HL-60 (cell line): ENCODE data around the gene UCP2.

Experiments used
- DNase-seq, 2 experiments: peaks; one replicate each; pipeline ENCODE4 v3.0.0-alpha.2; 2010 to 2020; ENCODE audit warnings: low read depth in 1 of 2, low spot score in 1 of 2
- H3K27ac ChIP-seq: fragments of 250-450 bp; sonication (Bioruptor Pico); replicated peaks from 2 replicates; pipeline ENCODE4 v1.5.1; 2020; ENCODE audit warnings: mild to moderate bottlenecking, moderate library complexity
- H3K27me3 ChIP-seq: fragments of 250-450 bp; sonication (Bioruptor Pico); 2 replicates; pipeline ENCODE4 v1.5.1; 2021; ENCODE audit warnings: mild to moderate bottlenecking, moderate library complexity; ENCODE audit not compliant: insufficient read depth, poor library complexity, severe bottlenecking
- H3K4me3 ChIP-seq: replicated peaks from 2 replicates; pipeline ENCODE4 v1.5.1; 2011; ENCODE audit warnings: mild to moderate bottlenecking, control low read depth, low read length; ENCODE audit not compliant: insufficient read depth
- GABPA ChIP-seq: IDR thresholded peaks from 2 replicates; pipeline ENCODE4 v1.6.1; 2012; ENCODE audit warnings: low read depth
- POLR2AphosphoS5 ChIP-seq: IDR thresholded peaks from 2 replicates; pipeline ENCODE4 v1.6.1; 2012; ENCODE audit warnings: low read depth
- SPI1 ChIP-seq: IDR thresholded peaks from 2 replicates; pipeline ENCODE4 v1.6.1; 2012; ENCODE audit warnings: low read depth, mild to moderate bottlenecking, borderline replicate concordance
- TF ChIP-seq, protein P1 (sequence below): IDR thresholded peaks from 2 replicates; pipeline ENCODE4 v1.6.1; 2012; ENCODE audit warnings: low read depth; ENCODE audit not compliant: insufficient replicate concordance
- TF ChIP-seq, protein P2 (sequence below): IDR thresholded peaks from one replicate; pipeline ENCODE4 v1.5.1; 2011; ENCODE audit warnings: low read length, control low read depth, inconsistent platforms; ENCODE audit not compliant: insufficient read depth

UCP2 gene

DNA sequence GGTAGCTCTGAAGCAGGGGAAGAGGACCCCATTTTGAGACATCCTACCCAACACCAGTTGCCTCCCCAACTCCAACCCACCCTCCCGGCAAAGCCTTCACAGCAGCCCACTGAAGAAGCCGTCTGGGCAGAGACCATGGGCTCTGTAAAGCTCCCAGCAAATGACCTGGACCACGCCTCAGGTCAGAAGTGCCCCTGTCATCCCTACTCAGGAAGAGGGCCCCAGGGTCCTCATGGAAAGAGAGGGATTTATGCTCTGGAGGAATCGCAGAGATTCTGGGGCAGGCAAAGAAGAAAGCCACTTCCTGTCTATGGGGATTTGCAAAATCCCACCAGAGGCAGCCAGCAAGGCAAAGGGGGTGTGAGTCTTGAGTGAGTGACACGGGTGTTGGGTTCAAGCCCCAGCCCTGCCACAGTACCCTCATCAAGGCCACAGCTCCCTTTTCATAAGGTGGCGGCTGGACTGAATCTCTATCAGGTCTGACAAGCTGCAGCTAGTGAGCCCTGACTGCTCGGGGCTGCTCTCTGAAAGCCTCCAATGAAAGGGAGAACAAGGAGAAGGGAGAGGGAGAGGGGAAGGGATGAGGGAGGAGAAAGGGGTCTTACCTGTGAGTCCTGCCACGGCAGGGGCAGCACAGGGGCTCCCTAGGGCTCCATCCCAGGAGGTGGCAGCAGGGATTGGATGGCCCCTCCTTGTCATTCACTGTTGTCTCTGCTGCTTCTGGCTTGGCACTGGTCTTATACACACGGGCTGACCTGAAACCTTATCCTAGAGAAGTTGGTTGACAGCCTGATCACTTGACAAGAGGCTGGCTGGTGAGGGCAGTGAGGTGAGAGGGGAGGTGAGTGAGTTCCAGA is 26.0 kb upstream of the UCP2 start, which contains the start of gene UCP3:
UCP3 (minus strand) TSS at position 713 of the 857 bp plus-strand sequence. CDS start 2,043 bp downstream, outside the sequence.
- H3K27ac ChIP-seq, result no peak within 1 kb of the TSS
- no peak for DNase-seq
- TF ChIP-seq, protein P1, sequence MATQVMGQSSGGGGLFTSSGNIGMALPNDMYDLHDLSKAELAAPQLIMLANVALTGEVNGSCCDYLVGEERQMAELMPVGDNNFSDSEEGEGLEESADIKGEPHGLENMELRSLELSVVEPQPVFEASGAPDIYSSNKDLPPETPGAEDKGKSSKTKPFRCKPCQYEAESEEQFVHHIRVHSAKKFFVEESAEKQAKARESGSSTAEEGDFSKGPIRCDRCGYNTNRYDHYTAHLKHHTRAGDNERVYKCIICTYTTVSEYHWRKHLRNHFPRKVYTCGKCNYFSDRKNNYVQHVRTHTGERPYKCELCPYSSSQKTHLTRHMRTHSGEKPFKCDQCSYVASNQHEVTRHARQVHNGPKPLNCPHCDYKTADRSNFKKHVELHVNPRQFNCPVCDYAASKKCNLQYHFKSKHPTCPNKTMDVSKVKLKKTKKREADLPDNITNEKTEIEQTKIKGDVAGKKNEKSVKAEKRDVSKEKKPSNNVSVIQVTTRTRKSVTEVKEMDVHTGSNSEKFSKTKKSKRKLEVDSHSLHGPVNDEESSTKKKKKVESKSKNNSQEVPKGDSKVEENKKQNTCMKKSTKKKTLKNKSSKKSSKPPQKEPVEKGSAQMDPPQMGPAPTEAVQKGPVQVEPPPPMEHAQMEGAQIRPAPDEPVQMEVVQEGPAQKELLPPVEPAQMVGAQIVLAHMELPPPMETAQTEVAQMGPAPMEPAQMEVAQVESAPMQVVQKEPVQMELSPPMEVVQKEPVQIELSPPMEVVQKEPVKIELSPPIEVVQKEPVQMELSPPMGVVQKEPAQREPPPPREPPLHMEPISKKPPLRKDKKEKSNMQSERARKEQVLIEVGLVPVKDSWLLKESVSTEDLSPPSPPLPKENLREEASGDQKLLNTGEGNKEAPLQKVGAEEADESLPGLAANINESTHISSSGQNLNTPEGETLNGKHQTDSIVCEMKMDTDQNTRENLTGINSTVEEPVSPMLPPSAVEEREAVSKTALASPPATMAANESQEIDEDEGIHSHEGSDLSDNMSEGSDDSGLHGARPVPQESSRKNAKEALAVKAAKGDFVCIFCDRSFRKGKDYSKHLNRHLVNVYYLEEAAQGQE, result no peak
- TF ChIP-seq GABPA (no peak), POLR2AphosphoS5 (no peak), SPI1 (no peak)
- TF ChIP-seq, protein P2, sequence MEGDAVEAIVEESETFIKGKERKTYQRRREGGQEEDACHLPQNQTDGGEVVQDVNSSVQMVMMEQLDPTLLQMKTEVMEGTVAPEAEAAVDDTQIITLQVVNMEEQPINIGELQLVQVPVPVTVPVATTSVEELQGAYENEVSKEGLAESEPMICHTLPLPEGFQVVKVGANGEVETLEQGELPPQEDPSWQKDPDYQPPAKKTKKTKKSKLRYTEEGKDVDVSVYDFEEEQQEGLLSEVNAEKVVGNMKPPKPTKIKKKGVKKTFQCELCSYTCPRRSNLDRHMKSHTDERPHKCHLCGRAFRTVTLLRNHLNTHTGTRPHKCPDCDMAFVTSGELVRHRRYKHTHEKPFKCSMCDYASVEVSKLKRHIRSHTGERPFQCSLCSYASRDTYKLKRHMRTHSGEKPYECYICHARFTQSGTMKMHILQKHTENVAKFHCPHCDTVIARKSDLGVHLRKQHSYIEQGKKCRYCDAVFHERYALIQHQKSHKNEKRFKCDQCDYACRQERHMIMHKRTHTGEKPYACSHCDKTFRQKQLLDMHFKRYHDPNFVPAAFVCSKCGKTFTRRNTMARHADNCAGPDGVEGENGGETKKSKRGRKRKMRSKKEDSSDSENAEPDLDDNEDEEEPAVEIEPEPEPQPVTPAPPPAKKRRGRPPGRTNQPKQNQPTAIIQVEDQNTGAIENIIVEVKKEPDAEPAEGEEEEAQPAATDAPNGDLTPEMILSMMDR, result no peak
- no peak within 1 kb of the TSS for H3K4me3 ChIP-seq
- H3K27me3 ChIP-seq, result no peaks in the 10 kb centered on the region

DNA sequence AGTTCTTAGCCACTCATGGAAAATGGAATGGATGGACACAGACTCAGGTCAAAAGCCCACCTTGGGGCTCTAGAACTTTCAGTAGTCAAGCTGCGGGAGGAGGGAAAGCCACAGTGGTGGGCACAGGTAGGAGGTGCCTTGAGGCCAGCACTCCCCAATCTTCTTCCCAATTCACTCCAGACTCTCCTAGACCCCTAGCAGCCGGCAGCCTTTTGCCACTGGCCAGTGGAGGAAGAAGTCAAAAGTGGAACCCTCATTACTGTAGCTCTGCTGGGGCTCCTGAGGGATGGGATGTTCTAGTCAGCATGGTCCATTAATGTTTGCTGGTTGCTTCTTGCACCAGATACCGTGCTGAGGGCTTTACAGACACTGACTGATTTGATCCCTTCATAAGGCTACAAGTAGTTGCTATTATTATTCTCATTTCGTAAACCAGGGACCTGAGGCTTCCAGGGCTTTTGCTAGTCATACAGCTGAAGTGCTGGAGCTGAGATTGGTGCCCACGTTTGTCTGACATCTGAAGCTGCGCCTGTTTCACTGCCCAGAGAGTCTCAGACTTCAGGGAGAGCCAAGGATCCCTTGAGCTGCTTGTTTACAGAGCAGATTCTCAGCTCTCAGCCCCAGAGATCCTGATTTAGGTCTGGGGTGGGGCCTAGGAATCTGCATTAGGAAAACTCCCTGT is 25.2 kb upstream of the UCP2 start:
- Histone ChIP-seq H3K4me3 (no peak overlapping the region), H3K27ac (no peak overlapping the region), H3K27me3 (no peaks in the 10 kb centered on the region)
- DNase-seq, result no peak
- TF ChIP-seq, protein P2, result no peak
- TF ChIP-seq POLR2AphosphoS5, result no peak
- TF ChIP-seq, protein P1, result no peak
- no peak for TF ChIP-seq SPI1
- TF ChIP-seq GABPA, result no peak

DNA sequence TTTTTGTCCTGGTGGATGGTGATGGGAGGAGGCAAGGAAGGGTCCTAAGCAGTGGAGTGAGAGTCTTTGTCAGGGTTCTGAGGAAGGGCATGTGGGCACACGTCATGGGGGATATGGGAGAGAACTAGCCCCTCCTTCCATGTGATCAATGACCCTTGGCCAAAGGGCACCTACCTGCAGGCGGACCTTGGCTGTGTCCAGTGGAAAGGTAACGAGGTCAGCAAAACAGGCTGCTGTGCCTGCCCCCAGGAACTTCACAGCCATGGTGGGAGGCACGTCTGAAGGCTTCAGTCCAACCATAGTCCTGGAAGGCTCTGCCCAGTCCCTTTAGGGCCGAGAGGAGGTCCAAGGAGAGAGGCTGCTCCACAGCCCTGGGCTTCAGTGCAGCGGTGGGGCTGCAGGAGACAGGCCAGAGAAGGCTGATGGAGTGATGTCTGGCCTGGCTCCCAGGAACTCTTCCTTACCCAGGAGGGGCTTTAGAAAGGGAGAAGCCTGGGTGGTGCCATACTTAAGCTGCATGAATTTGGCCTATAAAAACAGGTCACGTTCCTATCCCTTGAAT is 24.2 kb upstream of the UCP2 start:
- Histone ChIP-seq H3K27ac (no peak overlapping the region), H3K4me3 (no peak overlapping the region), H3K27me3 (no peaks in the 10 kb centered on the region)
- TF ChIP-seq SPI1, result no peak
- TF ChIP-seq, protein P1, result no peak
- no peak for TF ChIP-seq POLR2AphosphoS5
- TF ChIP-seq, protein P2, result no peak
- no peak for TF ChIP-seq GABPA
- DNase-seq, result no peak
